HS-5 (cell line): Measurements from ENCODE around the gene GORASP1.

Source experiments
- DNase-seq: peaks from one replicate; pipeline ENCODE4 v3.0.0-alpha.2; 2012; ENCODE audit warnings: low read depth

The GORASP1 gene

GRCh38 chr3:39141171-39141995 lies 34.0 kb upstream of the GORASP1 start:
- DNase-seq = no peak

DNA sequence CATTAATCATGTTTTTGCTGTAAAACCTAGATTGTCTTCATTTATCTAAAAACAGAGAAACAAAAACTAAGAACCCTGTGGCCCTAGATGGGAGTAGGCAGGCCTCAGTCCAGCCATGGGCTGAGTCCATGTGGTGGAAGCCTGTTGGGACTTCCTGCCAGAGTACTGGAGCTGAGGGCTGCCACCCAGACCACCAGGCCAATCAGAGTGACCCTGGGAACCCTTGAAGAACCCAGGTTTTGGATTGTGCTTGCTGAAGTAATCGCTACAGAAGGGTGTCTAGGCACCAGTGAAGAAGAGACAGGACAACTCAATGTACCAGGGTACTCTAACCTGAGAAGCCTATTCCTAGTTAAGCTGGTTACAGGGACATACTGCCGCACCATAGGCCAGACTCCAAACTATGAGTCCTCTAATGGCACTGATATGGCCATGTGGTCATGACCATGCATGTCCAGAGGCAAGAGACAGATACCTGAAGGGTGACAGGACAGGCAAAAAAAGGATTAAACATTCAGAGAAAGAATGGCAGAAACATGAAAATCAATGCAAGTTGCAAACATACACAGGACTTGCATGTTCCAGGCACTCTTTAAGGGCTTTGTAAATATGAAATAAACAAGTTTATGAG lies 33.0 kb upstream of the GORASP1 start:
- DNase-seq = no peak

DNA sequence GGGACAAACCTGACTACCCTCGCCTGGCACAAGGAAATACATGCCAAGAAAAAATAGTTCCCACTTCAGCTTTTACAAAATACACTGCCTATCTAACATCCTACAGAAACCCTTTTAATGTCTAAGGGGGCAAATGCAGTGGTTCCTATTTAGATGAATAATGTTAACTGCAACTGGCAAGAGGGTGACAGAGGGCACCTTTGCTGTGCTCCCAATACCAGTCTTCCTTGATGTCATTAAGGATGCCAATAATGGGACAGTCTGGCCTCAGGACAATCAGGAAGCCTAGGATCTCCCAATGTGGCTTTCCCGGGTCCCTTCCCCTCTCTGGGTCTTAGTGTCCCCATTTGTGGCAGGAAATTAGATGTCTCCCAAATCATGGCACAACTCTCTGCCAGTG lies 32.0 kb upstream of the GORASP1 start:
- DNase-seq = no peak

GRCh38 chr3:39138804-39139415 lies 31.5 kb upstream of the GORASP1 start:
- no peak for DNase-seq

DNA sequence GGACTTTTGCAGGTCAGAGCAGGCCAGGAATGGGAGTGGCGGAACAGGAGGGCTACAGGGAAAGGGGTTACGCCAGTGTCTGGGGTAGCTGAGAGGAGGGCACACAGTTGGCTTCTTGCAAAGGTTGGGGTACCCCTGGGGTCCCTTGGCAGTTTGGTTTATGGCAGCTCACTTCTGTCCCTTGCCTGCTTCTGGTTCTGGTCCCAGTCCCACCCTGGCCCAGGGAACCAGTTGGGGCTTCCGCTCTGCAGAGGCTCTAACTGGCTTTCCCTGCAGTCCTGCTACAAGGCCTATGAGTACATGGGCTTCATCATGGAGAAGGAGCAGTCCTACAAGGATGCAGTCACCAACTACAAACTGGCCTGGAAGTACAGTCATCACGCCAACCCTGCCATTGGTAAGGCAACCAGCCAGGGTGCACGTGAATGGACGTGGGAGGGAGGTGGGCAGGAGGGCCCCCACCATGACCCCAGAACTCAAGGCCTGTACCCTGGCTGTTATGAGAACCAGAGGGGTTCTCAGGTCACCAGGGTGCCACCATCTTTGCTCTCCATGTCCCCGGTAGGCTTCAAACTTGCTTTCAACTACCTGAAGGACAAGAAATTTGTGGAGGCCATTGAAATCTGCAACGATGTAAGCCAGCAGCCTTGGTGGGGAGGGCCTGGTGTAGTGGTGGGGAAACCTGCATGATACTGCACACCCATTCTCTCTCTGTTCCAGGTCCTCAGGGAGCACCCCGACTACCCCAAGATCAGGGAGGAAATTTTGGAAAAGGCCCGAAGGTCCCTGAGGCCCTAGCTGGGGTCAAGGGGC lies 30.8 kb upstream of the GORASP1 start:
- DNase-seq = no peak

GRCh38 chr3:39137435-39137936 lies 30.1 kb upstream of the GORASP1 start:
- no peak for DNase-seq

DNA sequence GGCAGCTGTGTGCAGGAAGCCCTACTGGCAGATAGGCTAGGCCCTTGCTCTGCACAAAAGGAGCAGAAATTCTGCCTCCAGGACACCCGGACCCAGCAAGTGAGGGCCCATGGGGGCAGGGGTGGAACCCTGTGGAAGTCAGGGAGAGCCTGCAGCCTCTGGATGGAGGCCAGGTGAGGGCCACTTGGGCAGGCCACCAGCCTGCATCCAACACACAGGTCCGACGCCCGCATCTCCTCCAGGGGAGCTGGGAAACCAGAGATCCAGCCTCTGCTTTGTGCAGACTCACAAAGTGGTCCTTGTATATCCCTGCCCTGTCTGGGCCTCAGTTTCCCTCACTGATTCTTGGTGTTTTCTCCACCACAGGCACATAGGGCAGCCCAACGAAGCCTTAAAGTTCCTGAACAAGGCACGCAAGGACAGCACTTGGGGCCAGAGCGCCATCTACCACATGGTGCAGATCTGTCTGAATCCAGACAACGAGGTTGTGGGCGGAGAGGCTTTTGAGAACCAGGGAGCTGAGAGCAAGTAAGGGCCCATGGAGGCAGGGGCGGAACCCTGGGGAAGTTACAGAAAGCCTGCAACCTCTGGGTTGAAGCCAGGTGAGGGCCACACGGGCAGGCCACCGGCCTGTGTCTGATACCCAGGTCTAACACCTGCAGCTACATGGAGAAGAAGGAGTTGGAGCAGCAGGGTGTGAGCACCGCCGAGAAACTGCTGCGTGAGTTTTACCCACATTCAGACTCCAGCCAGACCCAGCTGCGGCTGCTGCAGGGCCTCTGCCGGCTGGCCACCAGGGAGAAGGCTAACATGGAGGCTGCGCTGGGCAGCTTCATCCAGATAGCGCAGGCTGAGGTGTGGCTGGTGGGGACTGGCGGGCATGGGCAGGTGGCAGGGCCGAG lies 29.4 kb upstream of the GORASP1 start:
- no peak for DNase-seq

GRCh38 chr3:39135170-39135805 lies 27.9 kb upstream of the GORASP1 start:
- DNase-seq = no peak

DNA sequence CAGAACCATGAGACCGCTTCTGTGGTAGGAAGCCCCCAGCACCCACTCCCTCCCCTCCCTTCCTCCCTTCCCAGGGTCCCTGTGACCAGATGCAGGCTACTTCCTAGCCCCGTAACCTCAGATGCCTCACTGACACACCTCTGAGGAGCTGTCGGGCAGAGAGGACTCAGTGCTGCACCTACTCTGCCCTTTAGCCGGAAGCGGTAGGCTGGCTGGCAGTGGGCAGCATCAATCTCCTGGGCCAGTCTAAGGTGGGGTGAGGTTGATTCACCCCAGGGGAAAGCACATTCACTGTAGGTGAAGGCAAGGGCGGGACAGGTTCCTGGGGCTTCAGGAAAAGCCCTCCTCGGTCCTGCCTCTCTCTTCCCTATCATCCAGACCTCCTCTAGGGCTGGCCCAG lies 26.9 kb upstream of the GORASP1 start:
- no peak for DNase-seq

DNA sequence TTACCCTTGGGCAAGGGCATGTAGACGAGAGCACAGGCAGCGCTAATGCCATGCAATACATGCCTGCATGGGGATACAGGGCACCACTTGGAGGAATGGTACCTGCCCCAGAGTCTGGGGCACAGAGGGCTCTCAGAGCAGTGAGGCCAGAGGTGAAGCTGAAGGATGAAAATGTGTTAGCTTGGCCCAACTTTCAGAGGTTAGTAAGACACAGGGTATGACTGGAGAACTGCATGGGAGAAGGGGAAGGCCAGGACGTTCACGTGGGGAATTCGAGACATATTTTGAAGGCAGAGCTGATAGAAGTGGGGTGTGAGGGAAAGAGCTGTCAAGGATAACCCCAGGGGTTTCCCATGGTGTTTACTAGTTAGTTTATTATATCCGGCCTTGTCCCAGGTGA lies 26.4 kb upstream of the GORASP1 start:
- DNase-seq = no peak

GRCh38 chr3:39133093-39133490 lies 25.7 kb upstream of the GORASP1 start:
- no peak for DNase-seq

DNA sequence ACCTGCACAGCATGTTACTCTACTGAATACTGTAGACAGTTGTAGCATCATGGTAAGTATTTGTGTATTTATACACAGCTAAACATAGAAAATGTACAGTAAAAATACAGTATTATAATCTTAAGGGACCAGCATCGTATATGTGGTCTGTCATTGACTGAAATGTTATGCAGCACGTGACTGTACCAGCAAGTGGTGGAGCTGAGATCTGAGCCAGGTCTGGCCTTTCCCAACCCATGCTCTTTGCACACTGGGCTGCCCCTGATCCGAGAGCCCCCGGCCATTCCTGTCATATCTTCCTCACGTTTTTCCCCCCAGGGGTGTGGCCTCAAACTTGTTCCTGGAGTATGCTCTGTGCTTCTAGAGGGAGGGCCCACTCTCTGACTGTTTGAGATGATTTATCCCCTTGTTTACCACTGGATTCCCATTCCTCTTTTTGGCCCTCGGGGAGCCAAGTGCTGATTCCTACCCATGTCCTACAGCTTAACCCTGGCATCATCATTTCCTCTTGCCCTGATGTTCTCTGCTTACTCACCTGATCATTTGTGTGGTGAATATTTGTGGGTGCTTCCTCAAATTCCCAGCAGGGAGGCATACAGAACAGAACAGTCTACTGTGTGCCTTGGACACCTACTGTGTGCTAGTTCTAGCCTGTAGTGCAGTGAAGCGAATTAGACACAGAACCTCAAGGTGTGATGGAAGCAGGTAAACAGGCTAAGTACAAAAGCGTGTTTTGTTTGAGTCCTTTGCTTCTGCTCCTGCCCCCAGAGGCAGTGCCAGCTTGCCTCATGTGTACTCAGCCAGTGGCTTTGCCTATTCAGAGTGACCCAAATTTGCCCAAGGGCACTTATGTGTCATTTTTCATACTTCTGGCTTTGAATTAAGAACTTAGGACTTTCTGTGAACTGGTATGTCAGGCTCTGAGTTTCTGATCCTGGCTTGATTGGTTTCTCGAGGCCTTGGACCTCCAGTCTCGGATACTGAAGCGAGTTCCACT lies 25.0 kb upstream of the GORASP1 start:
- no peak for DNase-seq

DNA sequence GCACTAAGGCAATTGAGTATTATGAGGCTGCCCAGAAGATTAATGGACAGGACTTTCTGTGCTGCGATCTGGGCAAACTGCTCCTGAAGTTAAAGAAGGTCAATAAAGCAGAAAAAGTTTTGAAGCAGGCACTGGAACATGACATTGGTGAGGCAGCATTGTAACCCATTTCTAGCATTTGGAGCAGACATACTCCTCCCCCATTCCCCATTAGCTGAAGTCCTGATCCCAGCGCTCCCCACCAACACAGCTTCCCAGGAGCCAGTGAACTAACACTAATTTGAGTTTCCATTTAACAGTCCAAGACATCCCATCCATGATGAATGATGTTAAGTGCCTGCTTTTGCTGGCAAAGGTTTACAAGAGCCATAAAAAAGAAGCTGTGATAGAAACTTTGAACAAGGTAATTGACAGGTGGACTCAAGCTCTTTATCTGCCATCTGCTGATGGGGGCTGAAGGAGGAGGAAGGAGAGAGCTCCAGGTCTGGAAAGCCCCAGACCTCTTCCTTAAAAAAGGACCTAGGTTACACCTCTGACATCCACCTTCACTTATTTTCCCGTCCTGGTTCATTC lies 23.4 kb upstream of the GORASP1 start:
- no peak for DNase-seq

- no peak for DNase-seq
Observed at GRCh38 chr3:39130026-39130425, 22.6 kb upstream of the GORASP1 start.

DNA sequence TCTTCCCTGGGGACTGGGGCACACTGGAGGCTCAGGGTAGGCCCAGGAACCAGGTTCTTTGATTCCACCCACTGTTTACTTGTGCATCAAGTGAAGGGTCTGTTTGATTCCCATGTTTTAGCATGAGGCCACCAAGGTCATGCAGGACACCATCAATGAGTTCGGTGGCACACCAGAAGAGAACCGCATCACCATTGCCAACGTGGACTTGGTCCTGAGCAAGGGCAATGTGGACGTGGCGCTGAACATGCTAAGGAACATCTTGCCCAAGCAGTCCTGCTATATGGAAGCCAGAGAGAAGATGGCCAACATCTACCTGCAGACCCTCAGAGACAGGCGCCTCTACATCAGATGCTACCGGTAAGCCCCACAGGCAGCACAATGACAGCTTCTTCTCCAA lies 21.5 kb upstream of the GORASP1 start:
- no peak for DNase-seq

GRCh38 chr3:39127908-39128304 lies 20.5 kb upstream of the GORASP1 start:
- no peak for DNase-seq

DNA sequence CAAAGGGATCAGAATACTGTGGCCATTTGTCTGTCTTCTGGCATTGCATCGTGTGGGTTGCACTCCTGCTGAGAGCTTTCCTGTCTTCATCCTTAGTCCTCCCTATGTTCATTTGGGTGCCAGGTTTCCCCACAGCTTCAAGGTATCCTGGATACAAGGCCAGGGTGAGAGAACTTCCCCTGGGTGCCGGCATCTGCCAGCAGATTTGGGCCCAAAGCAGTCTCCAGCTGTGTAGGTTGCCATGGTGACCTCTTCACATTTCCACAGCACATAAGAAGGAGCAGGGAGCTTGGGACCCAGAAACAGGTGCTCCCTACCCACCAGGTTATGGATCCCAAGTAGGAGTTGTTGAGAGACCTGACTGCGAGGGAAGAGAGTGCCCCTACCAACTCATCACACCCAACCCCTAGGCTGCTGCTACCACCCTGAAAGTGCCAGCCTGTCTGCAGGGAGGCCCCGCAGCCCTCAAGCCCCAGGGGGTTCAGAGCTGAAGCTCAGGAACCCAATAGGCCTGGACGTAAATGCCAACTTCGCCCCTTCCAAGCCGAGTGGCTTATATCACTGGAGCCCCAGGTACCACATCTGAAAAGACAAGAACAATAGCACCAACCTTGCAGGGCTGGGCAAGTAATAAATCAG lies 20.0 kb upstream of the GORASP1 start:
- no peak for DNase-seq

GRCh38 chr3:39126532-39127071 lies 19.2 kb upstream of the GORASP1 start:
- no peak for DNase-seq
